K562 (cell line): Measurements from ENCODE around the gene LARP6. TPM values are rescaled to one million over a fixed set of nuclear protein-coding genes. Genes with fewer than 3 reads are reported as not detected.

Source experiments
- ATAC-seq: fragments of 200-7000 bp; cut with Tn5 transposase; 3 replicates; pipeline ENCODE4 v1.9.1; 2020; ENCODE audit warnings: moderate library complexity
- BruUV-seq: library from RNA; stranded (reverse); fragments of 400-500 nt; replicated peaks from 2 replicates; lab custom pipeline; 2021; lab: Mats Ljungman, UMichigan
- CTCF ChIA-PET: fragments of 300-600 bp; formaldehyde crosslinking; extraction: SDS; loops from one replicate; lab custom pipeline; 2021; ENCODE audit warnings: low intra/inter-chr PET ratio; lab: Yijun Ruan, JAX
- POLR2A ChIA-PET: fragments of 300-600, 350-650 bp; sonication (Branson Sonifier 250); formaldehyde crosslinking; extraction: SDS; loops from one replicate; lab custom pipeline; 2021; ENCODE audit warnings: antibody characterized with exemption, inconsistent platforms; lab: Yijun Ruan, JAX
- DNase-seq, 4 experiments: peaks; one replicate each; pipeline versions ENCODE4 v3.0.0 to v3.0.0-alpha.2; 2011 to 2018; ENCODE audit warnings: low spot score in 3 of 4, mixed read lengths in 3 of 4; ENCODE audit errors: extremely low read depth in 1 of 4
- FAIRE-seq: peaks from 2 replicates; lab custom pipeline; 2011; peaks lifted over from hg19 to GRCh38; lab: Jason Lieb, UNC
- H2AFZ ChIP-seq: 2 replicates; pipeline ENCODE4 v1.6.0; 2011; ENCODE audit warnings: low read depth, low read length, control low read depth, inconsistent platforms
- H3K27ac ChIP-seq: fragments of 200-600 bp; 3 replicates; pipeline ENCODE4 v1.8.0; 2011; ENCODE audit warnings: low read depth, mild to moderate bottlenecking, control low read depth, inconsistent platforms, low read length, moderate library complexity, mixed read lengths; ENCODE audit errors: extremely low read depth
- H3K27me3 ChIP-seq, 2 experiments: fragments of 300-600 bp in 1 of 2; 2 replicates in 1 of 2; 3 replicates in 1 of 2; pipeline versions ENCODE4 v1.6.0 to v1.8.0; 2011; ENCODE audit warnings: inconsistent platforms in 2 of 2, low read length in 2 of 2, mild to moderate bottlenecking in 1 of 2, mixed read lengths in 1 of 2, moderate library complexity in 1 of 2; ENCODE audit not compliant: control insufficient read depth in 2 of 2, insufficient read depth in 2 of 2
- H3K36me3 ChIP-seq: fragments of 300-600 bp; 3 replicates; pipeline ENCODE4 v1.8.0; 2011; ENCODE audit warnings: mild to moderate bottlenecking, low read length, inconsistent platforms; ENCODE audit not compliant: control insufficient read depth, insufficient read depth
- H3K4me1 ChIP-seq, 2 experiments: fragments of 200-600 bp in 1 of 2; replicated peaks in 1 of 2; 2 replicates in 1 of 2; 3 replicates in 1 of 2; pipeline versions ENCODE4 v1.5.1 to v1.8.0; 2011; ENCODE audit warnings: inconsistent platforms in 2 of 2, low read length in 2 of 2, mild to moderate bottlenecking in 1 of 2, mixed read lengths in 1 of 2, moderate library complexity in 1 of 2; ENCODE audit not compliant: control insufficient read depth in 2 of 2, insufficient read depth in 2 of 2
- H3K4me2 ChIP-seq: 2 replicates; pipeline ENCODE4 v1.6.1; 2011; ENCODE audit warnings: low read length, control low read depth, inconsistent platforms, mixed read lengths; ENCODE audit not compliant: insufficient read depth
- H3K4me3 ChIP-seq: fragments of 200-600 bp; sonication (generic), shearing (Covaris generic); 2 replicates; pipeline ENCODE4 v1.5.1; 2016; ENCODE audit warnings: control low read depth, inconsistent platforms
- H3K79me2 ChIP-seq: fragments of 200-600 bp; 3 replicates; pipeline ENCODE4 v1.8.0; 2011; ENCODE audit warnings: low read length, inconsistent platforms; ENCODE audit not compliant: control insufficient read depth, insufficient read depth
- H3K9ac ChIP-seq, 2 experiments: 2 replicates each; pipeline versions ENCODE4 v1.6.0 to v1.6.1; 2011; ENCODE audit warnings: low read depth in 2 of 2, low read length in 2 of 2, control low read depth in 1 of 2, inconsistent platforms in 1 of 2, mild to moderate bottlenecking in 1 of 2, mixed read lengths in 1 of 2; ENCODE audit not compliant: insufficient read depth in 1 of 2
- H3K9me1 ChIP-seq: one replicate; pipeline ENCODE4 v1.6.0; 2011; ENCODE audit warnings: inconsistent platforms, mild to moderate bottlenecking, low read length, moderate library complexity; ENCODE audit not compliant: control insufficient read depth, insufficient read depth
- H3K9me3 ChIP-seq: replicated peaks from 2 replicates; pipeline ENCODE4 v1.5.1; 2011; ENCODE audit warnings: low read depth, low read length, inconsistent platforms; ENCODE audit not compliant: control insufficient read depth, insufficient read depth
- H4K20me1 ChIP-seq: replicated peaks from 2 replicates; pipeline ENCODE4 v1.6.1; 2011; ENCODE audit warnings: low read length, inconsistent platforms, mixed read lengths; ENCODE audit not compliant: control insufficient read depth, insufficient read depth
- DMBX1 ChIP-seq: fragments of 250-450 bp; sonication (Bioruptor Pico); IDR thresholded peaks from 2 replicates; pipeline ENCODE4 v1.8.0; 2022; ENCODE audit warnings: inconsistent platforms, mild to moderate bottlenecking, moderate library complexity, borderline replicate concordance
- PHTF2 ChIP-seq: fragments of 250-450 bp; sonication (Bioruptor Pico); IDR thresholded peaks from 2 replicates; pipeline ENCODE4 v1.5.0; 2021; ENCODE audit warnings: mild to moderate bottlenecking
- PTRF ChIP-seq: fragments of 450-650 bp; IDR thresholded peaks from 2 replicates; pipeline ENCODE4 v1.6.1; 2016; ENCODE audit warnings: mild to moderate bottlenecking, missing genetic modification characterization, missing compliant biosample characterization
- REST ChIP-seq, 2 experiments: fragments of 450-650 bp; formaldehyde crosslinking in 1 of 2; IDR thresholded peaks; 2 replicates each; pipeline versions ENCODE4 v1.4.0 to v1.6.1; 2014 to 2020; ENCODE audit warnings: mild to moderate bottlenecking in 2 of 2, borderline replicate concordance in 1 of 2, low read depth in 1 of 2
- SIN3A ChIP-seq, 2 experiments: fragments of 150-350 bp in 1 of 2; IDR thresholded peaks; 2 replicates each; pipeline ENCODE4 v1.6.1; 2011 to 2016; ENCODE audit warnings: borderline replicate concordance in 2 of 2, low read depth in 2 of 2, low read length in 2 of 2, mild to moderate bottlenecking in 2 of 2, moderate library complexity in 2 of 2; ENCODE audit not compliant: control insufficient read depth in 1 of 2
- SLC30A9 ChIP-seq: fragments of 250-450 bp; sonication (Bioruptor Pico); IDR thresholded peaks from 2 replicates; pipeline ENCODE4 v1.8.0; 2022; ENCODE audit warnings: mild to moderate bottlenecking, moderate library complexity
- ZNF217 ChIP-seq: sonication (generic); formaldehyde crosslinking; IDR thresholded peaks from 2 replicates; pipeline ENCODE4 v1.8.0; 2022; ENCODE audit warnings: mild to moderate bottlenecking, missing genetic modification reagents
- ZNF239 ChIP-seq: fragments of 250-450 bp; sonication (Bioruptor Pico); IDR thresholded peaks from 2 replicates; pipeline ENCODE4 v1.4.0; 2020; ENCODE audit warnings: mild to moderate bottlenecking
- ZNF24 ChIP-seq: fragments of 450-650 bp; IDR thresholded peaks from 2 replicates; pipeline ENCODE4 v1.6.1; 2016
- ZNF354B ChIP-seq: fragments of 250-450 bp; sonication (Bioruptor Pico); IDR thresholded peaks from 2 replicates; pipeline ENCODE4 v1.4.0; 2020
- whole genome bisulfite sequencing: fragments of 100-300 bp; shearing (Covaris generic); methylation state at CpG from one replicate; pipeline ENCODE4 v1.1.6; 2016; ENCODE audit warnings: low coverage, mixed read lengths; ENCODE audit not compliant: insufficient coverage; ENCODE audit errors: missing lambda C conversion rate; 5-methylcytosine and 5-hydroxymethylcytosine counted together
- in situ Hi-C: fragments of 300-500 bp; cut with MboI; formaldehyde crosslinking; loops from 4 replicates; pipeline ENCODE4 v1.15.0; 2018; ENCODE audit warnings: inconsistent platforms, mixed read lengths
- intact Hi-C: fragments of 100-400 bp; cut with micrococcal nuclease; formaldehyde crosslinking; loops from 2 replicates; pipeline ENCODE4 v1.14.2; 2022
- polyA plus RNA-seq, 8 experiments: library from polyadenylated mRNA; depleted of rRNA in 4 of 8; stranded (reverse) in 5 of 8; unstranded in 3 of 8; fragments of >200 nt; fragmentation: Nextera tagmentation in 2 of 8; fragmentation: Illumina TruSeq in 1 of 8; extraction: Ambion mirVana in 2 of 8; extraction: Trizol in 1 of 8; gene quantifications; 2 replicates each; pipeline versions ENCODE4 v1.2.1 to v1.2.3, GENCODE V29; 2011 to 2014; ENCODE audit warnings: inconsistent platforms in 1 of 8, missing spikeins in 1 of 8
- total RNA-seq, 7 experiments: library from RNA; depleted of rRNA in 6 of 7; stranded (reverse); fragments of >200 nt in 6 of 7; fragmentation: Illumina TruSeq in 2 of 7; extraction: Trizol in 2 of 7; gene quantifications; 2 replicates each; pipeline versions ENCODE4 v1.2.1 to v1.2.3, GENCODE V29; 2011 to 2021; ENCODE audit warnings: low replicate concordance in 1 of 7

LARP6 gene
- total and polyA plus RNA-seq, 9 of the 15 experiments (the other 6 are each of a cell fraction or from before 2014, with no cell fraction given) = not detected

GRCh38 chr15:70818580-70818979 is 35.4 kb downstream of the LARP6 start:
- WGBS = 0% methylated on average over 2 of the region's 2 CpGs
- intact Hi-C loops (no loop called here), in situ Hi-C loops (no loop called here)
- ATAC-seq (no peak), DNase-seq (no peak), FAIRE-seq (no peak)
- Histone ChIP-seq H4K20me1 (no peaks in the 10 kb centered on the region), H3K27ac (no peak overlapping the region), H2AFZ (no peak overlapping the region), H3K9me3 (no peaks in the 10 kb centered on the region), H3K9ac (no peak overlapping the region), H3K4me1 (no peaks in the 10 kb centered on the region), H3K79me2 (no peaks in the 10 kb centered on the region), H3K4me2 (no peak overlapping the region), H3K36me3 (no peaks in the 10 kb centered on the region), H3K9me1 (no peaks in the 10 kb centered on the region), H3K4me3 (no peak overlapping the region), H3K27me3 (no peaks in the 10 kb centered on the region)
- no peak for TF ChIP-seq ZNF354B (CRISPR knock-in tag)
- BruUV-seq = no TSS peak
- ChIA-PET POLR2A (no interaction called here), CTCF (no interaction called here)

- CTCF ChIA-PET = no interaction called here
- no peak for DNase-seq
- POLR2A ChIA-PET = no interaction called here
- TF ChIP-seq PTRF (tag) (no peak), ZNF217 (no peak), DMBX1 (CRISPR knock-in tag) (no peak), PHTF2 (CRISPR knock-in tag) (no peak), ZNF239 (CRISPR knock-in tag) (no peak), ZNF24 (no peak), SIN3A (IDR thresholded peaks at IDR 0.05; ENCODE audit: borderline replicate concordance in 2 of 2, control insufficient read depth in 1 of 2, low read depth in 2 of 2, low read length in 2 of 2) (no peak), REST (IDR thresholded peaks at IDR 0.05; ENCODE audit: borderline replicate concordance) (no peak), REST (CRISPR knock-in tag; IDR thresholded peaks at IDR 0.05; ENCODE audit: low read depth) (no peak), SLC30A9 (CRISPR knock-in tag) (no peak)
Observed at GRCh38 chr15:70817266-70817665, 36.7 kb downstream of the LARP6 start.

More at GRCh38 chr15:70817266-70817665, 36.7 kb downstream of the LARP6 start:
- Histone ChIP-seq H3K9ac (no peak overlapping the region), H3K36me3 (no peaks in the 10 kb centered on the region), H3K4me1 (no peaks in the 10 kb centered on the region), H3K27ac (no peak overlapping the region), H3K79me2 (no peaks in the 10 kb centered on the region), H3K9me3 (no peaks in the 10 kb centered on the region), H3K4me2 (no peak overlapping the region), H2AFZ (no peak overlapping the region), H3K27me3 (no peaks in the 10 kb centered on the region), H4K20me1 (no peaks in the 10 kb centered on the region), H3K9me1 (no peaks in the 10 kb centered on the region), H3K4me3 (no peak overlapping the region)
- FAIRE-seq (no peak), ATAC-seq (no peak)
- in situ Hi-C loops = no loop called here
- no TSS peak for BruUV-seq
- intact Hi-C loops = no loop called here
